NCI-H1048 (cell line): ENCODE data around the gene TBXAS1.

Source experiments
- DNase-seq: peaks from one replicate; lab custom pipeline; 2025; lab: John Stamatoyannopoulos, UW

TBXAS1 gene

DNA sequence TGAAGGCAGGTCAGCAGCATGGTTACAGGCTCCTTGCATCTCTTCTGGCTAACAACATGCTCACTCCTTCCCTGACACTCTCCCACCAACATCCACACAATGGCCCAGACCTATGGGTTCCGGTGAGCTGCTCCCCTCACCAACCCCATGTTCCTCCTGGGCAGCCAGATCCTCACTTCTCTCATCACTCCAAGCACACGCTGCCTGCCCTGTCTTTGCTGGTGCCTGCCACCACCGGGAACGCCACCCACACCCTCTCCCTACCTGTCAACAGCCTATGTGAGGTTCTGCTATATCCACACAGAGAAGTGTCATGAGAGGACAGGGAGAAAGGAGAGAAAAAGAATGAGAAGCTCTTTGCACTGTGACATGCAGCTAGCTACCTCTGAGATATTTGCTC lies 219.1 kb downstream of the TBXAS1 start:
- DNase-seq, result no peak

DNA sequence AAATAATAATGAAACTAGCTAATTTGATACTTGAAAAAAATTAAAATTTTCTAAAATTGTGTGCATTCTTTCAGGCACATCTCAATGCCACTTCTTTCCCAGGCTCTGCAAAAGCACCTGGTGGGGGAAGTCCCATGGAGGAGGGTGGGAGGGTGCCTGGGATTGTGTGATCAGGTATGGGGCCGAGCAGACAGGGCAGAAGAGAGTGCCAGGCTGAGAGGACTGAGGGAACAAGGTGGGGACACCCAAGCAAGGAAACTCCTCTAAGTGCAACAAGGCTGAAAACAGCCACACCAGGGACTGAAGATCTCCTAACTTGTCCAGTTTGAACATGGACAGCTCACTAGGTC lies 219.9 kb downstream of the TBXAS1 start:
- DNase-seq, result no peak

DNA sequence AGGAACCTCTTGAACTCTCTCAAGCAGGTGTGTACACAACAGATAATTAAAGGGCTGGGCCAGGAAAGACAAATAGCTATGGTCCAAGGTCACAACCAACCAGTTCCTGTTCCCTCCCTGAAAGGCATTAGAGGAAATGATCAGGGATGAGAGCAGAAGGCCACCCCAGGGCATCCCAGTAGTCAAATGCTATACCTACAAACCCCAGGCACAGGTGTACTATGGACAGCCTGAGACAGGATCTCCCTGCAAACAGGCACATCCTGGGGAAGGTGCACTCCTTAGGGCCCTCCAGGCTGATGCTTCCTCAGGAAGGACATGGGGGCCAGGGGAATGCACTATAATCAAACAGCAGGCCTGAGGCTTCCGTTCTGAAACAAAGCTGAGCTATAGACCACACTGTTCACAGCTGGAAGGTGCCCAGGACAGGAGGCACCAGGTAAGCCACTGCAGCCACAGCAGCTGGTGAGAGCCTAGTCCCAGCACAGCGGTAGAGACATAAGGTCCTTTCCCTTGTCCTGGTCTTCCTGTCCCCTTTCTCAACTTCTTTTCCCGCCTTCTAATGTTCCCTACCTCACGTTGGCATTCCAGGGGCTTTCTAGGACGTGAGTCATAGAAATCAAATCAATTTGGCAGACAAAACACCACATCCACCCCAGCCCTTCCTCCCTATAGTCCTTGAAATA lies 220.4 kb downstream of the TBXAS1 start:
- DNase-seq, result no peak

DNA sequence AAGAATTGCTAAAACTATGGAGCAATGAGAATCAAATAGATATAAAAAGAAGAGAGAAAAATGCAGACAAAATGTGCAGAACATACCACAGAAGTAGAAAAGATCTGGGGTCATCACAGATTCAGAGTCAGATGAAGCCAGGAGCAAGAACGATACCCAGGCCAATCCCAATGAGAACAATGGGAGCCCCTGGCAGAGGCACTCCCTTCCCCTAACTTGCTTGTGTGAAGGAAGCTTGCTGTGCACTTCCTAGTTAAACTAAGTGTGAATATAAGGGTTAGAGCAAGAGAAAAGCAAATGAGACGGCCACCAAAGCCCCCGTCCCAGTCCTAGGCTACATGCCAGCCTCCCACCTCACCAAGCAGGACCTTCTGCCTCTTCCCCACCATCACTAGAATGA lies 221.0 kb downstream of the TBXAS1 start:
- DNase-seq, result no peak

DNA sequence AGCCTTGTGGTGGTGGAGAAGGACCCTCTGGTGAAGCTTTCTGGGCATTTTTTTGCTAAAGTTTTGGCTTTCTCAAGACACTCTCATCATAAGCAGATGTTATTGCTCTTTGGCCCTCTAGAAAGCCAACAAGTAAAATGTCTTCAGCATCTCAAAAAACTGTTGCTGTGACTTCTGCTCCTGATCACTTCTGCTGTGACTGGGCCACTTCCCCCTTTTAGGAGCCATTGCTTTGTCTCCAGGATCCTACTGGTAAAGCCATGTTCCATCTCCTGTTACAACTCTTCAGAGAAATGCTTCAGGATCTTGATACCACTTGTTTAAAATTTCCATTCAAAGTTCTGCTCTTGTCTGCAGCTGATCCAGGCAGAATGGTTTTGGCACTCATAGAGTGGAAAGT lies 222.8 kb downstream of the TBXAS1 start:
- no peak for DNase-seq

DNA sequence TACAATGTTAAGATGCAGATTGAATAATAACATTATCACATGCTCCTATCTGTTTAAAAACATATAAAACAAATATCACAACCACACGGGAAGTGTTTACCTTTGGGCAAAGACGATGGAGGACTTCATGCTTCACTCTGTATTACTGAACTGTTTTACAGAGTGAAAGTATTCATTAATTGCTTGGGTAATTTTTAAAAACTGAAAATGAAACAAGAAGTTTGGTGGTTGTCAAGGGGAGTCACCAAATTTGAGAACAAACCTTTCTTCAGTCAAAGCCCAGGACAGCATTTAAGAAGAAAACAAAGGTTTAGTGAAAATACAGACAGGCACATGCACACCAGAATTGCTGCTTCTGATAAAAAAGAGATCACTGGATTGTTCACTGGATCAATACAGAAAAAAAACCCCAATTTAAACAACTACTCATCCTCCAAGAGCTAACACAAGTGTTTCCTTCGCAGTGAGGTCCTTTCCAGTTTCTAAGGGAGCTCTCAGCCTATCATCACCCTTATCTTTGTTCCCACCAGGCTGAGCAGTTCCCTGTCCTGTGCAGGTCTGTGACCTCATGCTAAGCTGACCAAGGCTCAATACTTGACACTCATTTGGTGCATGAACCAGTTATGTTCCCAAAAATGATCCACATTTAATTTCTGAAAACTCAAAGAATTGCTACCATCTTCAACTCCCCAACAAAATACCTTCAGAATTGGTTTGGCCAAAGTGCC lies 224.9 kb downstream of the TBXAS1 start:
- no peak for DNase-seq

DNA sequence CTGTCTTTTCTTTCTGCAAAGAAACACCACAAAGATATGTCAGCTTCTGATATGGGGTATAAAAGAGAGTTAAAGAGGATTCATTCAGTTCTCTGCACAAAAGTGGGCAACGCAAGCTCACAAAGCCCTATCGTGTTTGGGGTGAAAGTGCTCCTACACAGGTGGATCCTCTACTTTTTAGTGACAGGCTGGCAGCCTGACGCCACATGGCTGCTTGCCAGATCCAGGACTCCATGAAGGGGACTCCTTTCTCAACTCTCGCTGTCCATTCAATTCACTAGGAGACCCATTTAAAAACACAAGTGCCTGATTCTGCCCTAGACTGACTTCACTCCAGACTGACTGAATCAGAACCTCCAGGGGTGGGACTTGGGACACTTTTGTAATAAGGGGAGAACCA lies 225.7 kb downstream of the TBXAS1 start:
- DNase-seq, result no peak

DNA sequence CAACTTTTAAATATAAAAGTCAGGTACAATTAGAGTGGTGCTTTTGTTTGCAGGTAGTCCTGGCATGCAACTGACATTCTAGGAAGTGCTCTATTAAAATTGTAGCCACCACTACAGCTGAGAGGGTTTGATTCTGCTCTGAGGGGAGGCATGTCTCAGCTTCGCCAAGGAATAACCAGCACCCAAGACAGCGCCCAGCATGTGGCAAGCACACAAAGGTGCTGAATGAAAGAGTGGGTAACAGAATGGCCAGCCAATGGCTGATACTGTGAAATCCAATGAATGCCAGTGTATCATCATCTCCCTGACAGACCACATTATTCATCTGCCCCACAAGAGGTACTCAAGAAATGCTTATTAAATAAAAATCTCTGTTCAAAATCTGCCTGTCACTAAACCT lies 226.8 kb downstream of the TBXAS1 start:
- no peak for DNase-seq

DNA sequence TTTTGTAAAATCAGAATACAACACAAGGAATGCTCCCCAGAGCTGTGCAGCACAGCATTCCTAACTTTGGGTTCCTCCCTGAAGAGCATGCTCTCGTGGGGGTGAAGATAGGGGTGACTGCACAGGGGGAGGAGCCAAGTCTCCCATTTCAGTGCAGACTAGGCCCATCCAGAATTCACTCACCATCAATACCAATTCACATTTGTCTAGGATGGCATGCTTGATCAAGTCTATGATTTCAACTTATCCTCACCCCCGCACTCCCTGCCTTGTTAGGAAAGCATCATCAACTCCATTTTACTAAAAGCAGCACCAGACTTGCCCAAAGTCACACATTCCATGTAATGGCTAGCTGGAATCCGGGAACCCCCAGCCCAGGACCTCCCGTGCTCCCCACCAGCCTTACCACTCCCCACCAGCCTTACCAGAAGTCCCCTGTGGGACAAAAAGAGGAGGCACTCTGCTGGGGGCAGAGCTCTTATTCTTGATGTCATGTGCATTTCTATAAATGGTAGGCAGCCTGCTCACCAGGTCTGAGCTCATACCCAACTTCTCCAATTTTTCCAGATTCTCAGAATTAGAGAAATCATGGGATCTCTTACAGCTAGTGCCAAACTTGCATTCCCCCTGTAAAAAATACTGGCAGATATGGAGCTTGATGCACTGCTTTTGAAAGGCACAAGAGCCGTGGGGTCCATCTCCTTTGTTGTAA lies 227.5 kb downstream of the TBXAS1 start:
- no peak for DNase-seq

DNA sequence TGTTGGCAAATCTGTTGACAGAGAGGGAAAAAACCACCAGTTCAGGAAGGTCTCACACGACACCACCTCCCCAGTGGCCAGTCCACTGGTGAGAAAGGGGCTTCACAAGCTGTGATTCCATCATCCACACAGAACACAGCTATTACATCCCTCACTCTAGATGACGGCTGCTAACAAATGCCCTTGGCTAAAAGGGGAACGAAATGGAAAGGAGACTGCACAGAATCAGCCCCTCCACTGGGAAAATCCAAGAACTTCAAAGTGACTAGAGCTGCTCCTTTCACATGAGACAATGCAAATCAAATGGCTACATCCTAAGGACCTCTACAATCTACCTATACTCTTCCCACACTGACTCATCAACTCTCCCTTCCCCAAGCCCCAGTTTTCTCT lies 228.1 kb downstream of the TBXAS1 start:
- DNase-seq, result no peak

DNA sequence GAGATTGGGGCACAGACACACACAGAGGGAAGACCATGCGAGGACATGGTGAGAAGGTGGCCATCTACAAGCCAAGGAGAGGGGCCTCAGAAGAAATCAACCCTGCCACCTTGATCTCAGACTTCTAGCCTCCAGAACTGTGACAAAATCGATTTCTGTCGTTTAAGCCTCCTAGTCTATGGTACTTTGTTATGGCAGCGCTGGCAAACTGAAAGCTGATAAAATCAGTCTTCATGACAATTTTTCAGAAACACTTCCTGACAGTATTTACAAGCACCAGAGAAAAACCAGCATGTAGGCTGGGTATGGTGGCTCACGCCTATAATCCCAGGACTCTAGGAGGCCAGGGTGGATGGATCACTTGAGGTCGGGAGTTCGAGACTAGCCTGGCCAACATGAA lies 229.5 kb downstream of the TBXAS1 start:
- no peak for DNase-seq

DNA sequence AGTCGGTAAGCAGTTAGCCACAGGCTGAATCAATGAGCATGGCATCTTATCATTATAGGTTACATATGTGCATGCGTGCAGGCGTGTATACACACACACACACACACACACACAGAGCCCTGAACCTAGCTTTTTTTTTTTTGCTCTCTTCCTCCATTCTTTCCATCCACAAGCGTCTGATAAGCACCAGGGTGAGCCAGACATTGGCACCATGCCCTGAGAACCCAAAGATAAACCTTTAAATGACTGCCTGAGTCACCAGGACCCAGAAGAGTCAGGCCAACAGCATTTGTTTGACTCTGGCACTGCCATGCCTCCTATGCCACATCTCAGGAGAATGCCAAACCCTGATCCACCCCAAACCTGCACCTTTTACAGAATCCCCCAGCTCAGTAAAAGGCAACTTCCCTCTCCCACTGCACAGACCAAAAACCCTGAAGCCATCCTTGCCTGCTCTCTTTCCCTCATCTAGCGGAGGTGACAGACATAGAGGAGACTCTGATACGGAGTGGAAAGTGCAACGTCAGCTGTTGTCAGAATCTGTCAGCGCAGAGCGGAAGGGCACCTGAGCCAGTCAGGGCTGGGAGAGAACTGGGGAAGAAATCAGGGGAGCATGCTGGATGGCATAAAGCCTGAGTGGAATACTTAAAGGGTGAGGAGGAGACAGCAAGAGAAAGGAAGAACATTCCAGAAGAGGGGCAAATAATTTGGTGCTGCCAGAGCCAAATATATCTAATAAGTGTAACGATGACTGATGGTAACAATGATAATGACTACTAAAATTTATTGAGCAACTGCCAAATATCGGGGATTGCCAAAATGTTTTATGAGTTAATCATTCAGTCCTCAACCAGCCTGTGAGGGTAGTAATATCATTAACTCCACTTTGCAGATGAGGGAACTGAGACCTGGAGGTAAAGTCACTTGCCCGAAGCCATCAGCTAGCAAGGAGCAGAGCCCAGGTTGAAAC lies 230.5 kb downstream of the TBXAS1 start:
- no peak for DNase-seq

DNA sequence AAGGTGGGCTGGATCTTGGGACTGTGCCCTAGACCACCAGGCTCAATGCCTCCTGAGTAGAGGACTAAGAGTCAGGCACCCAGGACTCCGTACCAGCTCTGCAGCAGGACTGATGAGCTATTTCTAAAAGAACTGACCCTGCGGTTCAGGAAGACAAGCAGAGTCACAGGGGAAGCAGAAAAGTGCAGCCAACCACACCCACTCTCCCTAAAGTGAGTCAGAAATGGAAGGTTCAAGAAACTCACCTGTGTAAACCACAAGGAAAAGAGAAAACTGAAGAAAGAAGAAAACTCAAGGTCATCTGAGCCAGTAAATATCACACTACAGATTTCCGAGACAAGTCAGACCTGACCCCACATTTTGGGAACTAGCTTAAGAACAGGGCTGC lies 231.2 kb downstream of the TBXAS1 start:
- DNase-seq, result no peak

DNA sequence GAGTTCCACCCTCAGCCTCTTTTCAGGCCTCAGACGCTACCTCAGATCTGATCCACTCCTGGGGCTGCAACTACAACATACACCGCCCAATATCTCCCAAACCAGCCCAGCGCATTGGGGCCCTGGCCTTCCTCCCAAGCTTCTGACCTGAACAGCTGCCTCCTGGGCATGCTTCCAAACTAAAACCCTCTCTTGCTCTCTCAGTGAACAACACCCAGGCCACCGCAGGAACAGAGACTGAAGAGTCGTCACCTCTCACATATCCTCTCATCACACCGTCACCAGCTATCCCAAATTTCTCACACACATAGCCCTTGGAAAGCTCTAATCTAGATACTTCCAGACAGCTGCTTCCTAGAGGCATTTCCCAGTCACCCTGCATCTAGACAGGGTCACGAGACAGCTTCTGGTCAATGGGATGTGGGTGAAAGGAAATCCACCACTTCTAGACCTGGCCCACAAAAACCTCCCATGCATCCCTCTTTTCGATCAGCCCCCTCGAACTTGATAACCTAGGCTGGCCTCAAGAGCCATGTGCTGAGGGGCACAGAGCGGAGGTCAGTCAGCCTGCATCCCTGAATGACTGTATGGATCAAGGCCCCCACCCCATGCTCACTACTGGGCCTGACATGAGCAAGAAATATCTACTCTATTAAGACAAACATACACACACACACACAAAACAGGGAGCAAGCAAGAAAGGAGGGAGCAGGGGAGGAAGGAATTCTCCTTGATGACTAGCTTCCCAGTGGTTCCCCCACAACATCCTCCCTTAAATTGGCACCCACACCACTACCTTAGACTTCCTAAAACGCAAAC lies 231.9 kb downstream of the TBXAS1 start:
- DNase-seq, result no peak

DNA sequence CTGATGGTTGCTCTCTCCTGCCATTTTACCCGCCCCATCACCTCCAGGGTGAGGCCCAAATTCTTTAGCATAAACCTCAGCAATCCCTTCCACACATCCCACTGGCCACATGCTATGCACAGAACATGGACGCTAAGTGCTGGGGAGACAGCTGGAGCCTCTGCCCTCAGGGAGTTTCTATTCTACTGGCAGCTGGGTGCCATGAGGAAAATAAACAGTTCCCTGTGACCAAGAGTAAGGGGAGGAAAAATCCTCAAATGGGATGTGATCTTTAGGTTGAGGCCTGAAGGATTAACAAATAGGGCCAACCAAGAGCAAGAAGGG lies 232.5 kb downstream of the TBXAS1 start:
- no peak for DNase-seq

DNA sequence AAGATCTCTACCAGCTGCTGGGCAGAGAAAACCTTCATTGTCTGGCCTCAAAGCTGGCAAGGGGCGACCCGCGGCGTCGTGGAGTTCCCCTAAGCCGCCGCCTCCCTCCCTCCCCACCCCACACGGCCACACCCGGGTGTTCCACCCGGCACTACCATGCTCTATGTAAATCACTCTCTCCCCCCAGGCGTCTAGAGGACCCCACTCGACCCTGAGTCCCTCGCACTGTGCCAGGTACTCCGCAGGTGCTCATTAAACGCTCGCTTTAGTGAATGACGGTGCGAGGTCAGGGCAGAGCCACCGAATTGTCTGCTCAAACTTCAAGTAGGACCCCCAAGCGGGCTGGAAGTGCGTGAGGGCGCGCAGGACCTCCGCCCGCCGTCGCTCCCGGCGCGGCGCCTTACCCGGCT lies 233.1 kb downstream of the TBXAS1 start:
- no peak for DNase-seq

DNA sequence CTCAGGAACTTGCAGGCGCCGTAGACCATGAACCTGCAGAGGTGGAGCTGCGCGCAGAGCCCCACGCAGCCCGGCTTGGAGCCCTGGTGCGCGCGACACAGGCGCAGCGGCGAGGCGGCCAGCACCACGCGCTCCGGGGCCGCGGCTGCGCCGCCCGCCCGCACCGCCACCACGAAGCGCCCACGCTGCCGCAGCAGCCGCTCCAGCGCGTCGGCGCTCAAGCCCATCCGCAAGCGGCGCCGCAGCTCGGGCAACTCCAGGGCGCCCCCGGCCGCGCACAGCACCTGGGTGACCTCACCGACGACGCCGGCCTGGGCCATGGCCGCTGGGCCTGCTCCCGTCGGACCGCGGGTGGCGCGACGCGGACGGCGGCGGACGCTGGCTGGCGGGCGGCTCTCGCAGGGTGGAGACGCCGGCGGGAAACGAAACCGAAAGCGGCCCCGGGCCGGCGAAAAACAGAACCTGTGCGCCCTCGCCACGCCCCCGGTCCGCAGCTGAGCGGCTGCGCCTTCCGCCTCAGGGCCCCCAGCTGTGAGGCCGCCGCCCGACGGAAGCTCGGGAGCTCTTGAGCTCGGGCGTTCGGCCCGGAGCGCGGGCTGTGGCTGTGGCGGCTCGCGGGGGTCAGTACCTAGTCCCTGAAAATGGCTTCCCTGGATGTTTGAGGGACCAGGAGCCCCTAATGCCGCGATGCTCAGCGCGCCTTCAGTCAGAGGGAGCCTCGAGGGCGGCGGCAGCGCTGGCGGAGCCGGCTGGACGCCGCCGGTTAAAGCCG lies 233.7 kb downstream of the TBXAS1 start, which contains the start of gene PARP12:
Gene PARP12, minus strand, starts transcription at position 424 of the 772 bp plus-strand sequence. Its CDS starts 104 bp downstream, at position 320.
- peak; percentile 73 for DNase-seq

DNA sequence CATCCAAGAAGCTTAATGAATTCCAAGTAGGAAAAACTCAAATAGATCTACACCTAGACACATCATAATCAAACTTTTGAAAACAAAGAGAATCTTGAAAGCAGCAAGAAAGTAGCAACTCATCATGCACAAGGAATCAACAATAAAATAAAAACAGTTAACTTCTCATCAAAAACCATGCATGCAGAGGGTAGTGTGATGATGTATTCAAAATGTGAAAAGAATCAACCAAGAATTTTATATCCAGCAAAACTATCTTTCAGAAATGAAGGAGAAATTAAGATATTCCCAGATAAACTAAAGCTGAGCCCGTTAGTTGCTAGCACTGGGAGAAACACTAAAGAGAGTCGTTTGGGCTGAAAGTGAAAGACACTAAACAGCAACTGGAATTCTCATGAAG lies 238.0 kb downstream of the TBXAS1 start:
- DNase-seq, result no peak

DNA sequence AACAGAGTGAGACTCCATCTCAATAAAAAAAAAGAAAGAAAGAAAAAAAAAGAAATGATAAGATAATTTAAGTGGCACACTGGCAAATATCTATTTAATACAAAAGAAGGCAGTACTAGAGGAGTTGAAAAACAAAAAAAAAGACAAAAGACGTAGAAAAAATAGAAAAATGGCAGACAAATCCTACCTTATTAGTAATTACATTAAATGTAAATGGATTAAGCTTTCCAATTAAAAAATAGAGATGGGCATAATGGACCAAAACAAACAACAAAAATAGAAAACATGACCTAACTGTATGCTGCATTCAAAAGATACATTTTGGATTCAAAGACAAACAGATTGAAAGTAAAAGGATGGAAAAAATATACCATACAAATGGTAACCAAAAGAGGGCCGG lies 239.0 kb downstream of the TBXAS1 start:
- DNase-seq, result no peak

DNA sequence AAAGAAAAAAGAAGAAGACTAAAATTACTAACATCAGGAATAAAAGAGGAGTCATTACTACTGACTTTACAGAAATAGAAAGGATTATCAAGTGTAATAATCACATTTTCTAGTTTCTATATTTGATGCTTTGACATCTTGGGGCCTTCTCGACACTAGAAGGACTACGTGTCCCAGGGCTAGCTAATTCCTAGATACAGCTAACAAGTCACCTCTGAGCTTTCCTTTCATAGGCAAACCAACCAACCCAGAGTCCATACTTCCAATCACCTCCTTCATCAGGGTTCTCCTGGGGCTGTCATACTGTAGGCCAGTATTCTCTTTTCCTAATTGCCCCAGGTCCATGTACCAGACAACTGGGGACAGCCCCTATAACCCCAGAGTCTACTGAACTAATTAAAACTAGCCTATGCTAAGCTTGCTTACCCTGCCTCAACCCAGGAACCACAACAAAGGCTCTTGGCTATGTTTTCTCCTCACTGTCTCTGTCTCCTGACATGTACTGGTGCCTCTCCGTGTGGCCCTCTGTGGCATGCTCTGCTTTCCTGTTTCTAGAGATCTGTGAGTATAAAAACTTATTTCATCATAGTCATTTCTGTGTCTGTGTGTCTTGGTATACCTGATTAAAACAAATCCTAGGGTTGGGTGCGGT lies 240.4 kb downstream of the TBXAS1 start:
- no peak for DNase-seq
